Inferior parietal cortex (tissue), 1 donor: ENCODE data around the gene GPR61.

Experiments
- DNase-seq: peaks from one replicate; pipeline ENCODE4 v3.0.0-alpha.2; 2016; ENCODE audit errors: extremely low spot score

The GPR61 gene

DNA sequence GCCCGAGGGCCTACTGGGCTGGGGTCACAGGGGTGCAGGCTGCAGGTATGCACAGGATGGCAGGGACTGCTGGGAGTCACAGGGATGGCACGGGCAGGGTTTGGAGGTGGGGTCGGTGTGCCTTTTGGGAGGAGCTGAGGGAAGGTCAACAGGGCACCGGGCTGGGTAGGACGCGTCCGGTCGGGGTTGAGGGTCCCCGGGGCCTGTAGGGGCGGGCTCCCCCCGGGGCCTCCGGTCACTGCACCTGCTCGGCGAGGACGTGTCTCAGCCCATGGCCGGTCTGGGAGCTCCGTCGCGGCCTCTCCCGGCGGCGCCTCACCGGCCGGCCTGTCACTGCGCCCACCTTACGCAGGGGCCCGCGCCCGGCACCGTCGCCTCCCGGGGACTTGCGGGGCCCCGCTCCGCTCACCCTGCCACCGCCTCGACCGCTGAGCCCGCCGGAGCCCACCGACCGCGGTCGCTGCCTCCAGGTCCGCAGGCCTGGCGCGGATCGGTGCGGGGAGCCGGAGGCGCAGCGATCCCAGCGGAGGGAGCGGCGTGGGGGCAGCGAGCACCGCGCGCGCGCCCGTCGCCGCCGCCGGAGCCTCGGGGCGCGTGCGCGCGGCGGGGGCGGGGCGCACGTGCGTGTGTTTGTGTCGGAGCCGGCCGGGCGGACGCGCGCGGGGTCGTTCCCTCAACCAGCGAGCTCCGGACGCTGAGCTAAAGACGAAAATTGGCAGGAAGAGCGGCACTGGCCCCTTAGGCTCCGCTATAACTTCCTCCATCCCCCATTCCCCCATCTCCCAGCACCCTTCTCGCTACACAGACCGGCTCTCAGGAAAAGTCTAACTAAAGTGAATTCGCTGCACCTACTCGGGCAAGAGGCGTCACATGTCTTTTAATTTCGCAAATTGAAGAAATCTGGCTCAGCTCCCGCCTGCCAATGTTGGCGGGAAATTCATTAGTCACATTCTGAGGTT is 30.2 kb upstream of the GPR61 start, which contains the start of gene AMIGO1:
AMIGO1 (minus strand) TSS at position 552 of the 959 bp plus-strand sequence. CDS start 815 bp downstream, outside the sequence.
- no peak for DNase-seq

DNA sequence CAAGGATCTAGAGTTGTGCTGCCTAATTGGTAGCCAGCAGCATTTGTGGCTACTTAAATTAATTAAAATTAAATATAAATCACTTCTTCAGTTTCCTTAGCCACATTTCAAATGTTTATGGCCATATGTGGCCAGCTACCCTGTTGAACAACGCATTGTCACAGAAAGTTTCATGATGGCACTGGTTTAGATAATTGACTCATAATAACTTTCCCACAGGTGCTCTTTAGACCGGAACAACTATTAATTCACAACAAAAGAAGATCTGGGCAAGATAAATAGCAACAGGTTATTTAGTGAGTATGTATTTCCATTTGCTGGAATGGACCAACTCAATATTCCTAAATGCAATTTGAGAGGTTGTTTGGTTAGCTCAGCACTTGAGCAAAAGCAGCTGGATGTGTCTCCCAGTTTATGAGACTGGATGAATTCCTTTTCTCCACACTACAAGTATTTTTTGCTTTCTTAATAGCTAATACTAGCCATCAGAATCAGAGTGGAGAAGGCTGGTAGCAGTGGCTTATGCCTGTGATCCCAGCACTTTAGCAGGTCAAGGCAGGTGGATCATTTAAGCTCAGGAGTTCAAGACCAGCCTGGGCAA is 26.5 kb upstream of the GPR61 start:
- no peak for DNase-seq

DNA sequence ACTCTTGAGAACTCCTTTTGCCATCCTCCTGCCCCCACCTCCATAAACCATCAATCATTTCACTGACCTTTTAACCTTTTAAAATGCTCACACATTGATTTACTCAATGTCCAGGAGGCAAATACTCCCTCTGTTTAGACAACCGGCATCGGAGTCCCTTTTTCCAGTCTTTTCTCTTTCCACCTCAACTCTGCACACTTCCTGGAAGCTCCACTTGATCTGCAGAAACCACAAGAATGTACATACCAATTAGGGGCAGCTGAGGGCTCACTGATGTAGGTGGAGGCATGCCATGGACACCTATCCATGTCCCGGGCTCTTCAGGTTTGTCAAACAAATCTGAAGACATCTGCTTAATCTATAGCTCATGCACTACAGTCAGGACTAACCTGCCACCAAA is 24.8 kb upstream of the GPR61 start:
- no peak for DNase-seq

DNA sequence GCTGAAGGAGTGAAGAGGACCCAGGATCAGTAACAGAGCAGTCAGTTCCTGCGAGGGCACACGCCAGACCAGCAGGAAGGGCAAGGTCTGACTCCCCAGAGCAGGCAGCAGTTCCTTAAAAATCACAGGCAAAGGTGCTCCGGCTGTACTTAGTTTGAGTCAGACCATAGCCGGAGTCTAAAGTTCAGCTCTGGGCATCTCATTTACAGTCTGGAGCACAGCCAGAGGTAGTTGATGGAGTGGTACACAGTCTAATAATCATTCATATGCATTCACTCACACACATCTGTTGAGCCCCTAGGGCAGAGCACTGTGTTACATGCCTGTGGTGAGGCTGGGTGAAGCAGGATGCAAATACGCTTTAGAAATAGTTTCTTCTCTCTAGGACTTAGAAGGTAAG is 22.8 kb upstream of the GPR61 start:
- no peak for DNase-seq

DNA sequence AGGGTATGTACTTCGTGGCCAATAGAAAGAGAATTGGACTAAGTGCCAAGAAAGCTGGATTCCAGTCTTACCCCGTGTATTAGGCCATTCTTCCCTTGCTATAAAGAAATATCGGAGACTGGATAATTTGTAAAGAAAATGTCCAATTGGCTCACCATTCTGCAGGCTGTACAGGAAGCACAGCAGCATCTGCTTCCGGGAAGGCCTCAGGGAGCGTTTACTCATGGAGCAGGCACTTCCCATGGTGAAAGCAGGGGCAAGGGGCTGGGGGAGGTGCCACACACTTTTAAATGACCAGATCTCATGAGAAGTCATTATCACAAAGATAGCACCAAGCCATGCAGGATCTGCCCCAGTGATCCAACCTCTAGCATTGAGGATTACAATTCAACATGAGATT is 22.3 kb upstream of the GPR61 start:
- no peak for DNase-seq

DNA sequence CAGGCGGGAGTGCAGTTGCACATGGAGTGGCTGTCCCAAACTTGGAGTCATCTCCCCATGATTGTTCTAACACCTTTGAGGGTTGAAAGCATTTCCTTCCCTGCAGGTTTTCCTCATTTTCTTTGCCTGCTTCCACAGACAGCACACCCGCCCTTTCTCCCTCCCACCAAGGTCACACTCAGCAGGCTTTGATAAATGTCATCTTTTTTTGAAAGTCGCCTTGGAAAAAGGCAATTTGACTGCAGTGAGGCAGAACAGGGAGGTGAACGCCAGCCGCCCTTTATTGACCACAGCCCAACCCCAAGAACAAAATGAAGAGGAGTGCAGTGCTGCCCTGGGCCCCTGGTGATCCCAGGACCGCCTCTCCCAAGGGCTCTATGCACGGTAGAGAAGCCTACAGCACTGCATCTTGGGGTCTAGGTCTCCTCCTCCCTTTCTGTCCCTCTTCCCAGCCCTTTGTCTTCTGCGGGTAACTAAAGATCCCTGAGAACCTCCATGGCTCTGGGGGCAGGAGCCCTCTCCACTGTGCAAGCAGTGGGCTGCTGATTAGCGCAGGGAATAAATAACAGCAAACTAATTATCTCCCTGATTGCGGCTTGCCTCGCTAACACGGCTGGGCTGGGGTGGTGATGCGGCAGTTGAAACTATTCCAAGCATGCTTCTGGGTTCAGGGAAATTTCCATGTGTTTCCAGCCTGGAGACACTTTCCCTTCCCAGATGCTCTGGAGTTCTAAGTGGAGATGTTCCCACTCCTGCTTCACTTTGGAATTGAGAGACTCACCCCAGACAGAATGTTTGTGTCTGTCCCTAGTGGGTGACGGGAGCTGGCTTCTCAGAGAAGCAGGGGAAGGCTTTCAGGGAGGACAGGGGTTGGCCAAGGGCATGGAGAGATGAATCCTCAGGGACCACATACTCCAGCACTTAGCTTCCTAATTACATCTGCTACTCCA is 18.4 kb upstream of the GPR61 start:
- no peak for DNase-seq

DNA sequence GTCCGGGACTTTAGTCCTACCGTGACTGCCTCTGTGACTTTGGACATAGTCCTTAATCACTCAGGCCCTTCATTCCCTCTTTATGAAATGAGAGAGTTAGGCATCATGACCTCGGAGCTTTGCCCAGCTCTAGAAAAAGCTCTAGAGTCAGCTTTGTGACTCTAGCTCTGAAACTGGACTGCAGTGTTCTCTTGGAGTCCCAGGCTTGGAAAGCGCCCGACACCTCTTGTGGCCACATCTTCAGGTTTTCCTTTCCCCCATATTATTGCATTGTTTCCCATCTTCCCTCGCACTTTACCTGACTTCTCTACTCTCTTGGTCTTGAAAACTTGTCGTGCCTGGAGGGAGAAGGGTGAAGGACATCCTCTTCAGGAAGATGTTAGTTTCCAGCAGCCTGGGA is 17.6 kb upstream of the GPR61 start:
- no peak for DNase-seq

DNA sequence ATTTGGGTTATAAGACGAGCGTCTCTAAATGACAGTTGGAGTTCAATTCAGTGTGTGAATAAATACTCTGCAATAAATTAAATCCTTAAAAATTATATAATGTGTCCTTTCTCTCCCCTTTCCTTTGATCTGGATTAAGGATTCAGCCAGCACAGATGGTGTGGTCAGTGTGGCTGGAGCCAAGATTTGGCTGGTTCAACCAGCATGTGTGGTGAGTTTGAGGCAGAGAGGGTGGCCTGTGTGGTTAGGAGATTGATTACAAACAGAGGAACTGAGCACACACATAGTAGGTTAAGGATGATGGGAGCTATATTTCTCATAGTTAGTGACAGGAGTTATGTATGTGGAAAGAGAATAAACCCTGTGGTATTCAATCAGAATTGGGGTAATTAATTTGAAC is 16.0 kb upstream of the GPR61 start:
- DNase-seq: no peak

DNA sequence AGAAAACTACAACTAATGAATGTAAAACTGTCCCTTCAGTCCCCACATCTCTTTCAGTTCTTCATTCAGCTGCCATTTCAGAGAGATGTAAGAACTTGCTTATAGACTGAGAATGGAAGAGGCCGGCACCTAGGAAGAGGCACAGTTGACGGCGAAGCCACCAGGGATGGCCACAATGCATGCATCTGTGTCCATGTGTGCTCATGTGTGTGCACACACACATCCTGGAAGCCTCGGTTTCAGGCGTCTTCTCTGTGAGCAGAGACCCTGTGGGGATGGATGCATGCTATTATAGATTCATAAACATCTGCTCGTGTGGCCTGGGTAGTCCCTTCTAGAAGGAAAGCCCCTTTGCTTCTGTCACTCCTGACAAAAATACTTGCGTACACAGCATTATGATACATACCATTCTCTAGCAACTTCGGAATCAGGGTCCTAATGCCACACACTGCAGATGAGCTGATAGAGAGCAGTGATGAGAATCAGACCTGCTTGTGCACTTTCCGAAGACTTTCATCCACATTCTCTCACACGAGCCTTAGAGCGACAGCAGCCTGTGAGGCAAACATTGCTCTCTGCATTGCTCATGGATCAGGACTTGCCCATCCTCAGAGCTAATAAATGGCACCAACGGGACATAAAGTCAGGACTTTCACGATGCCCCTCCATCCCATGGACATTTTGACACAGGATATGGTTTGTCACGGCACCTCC is 12.4 kb upstream of the GPR61 start:
- DNase-seq: no peak

DNA sequence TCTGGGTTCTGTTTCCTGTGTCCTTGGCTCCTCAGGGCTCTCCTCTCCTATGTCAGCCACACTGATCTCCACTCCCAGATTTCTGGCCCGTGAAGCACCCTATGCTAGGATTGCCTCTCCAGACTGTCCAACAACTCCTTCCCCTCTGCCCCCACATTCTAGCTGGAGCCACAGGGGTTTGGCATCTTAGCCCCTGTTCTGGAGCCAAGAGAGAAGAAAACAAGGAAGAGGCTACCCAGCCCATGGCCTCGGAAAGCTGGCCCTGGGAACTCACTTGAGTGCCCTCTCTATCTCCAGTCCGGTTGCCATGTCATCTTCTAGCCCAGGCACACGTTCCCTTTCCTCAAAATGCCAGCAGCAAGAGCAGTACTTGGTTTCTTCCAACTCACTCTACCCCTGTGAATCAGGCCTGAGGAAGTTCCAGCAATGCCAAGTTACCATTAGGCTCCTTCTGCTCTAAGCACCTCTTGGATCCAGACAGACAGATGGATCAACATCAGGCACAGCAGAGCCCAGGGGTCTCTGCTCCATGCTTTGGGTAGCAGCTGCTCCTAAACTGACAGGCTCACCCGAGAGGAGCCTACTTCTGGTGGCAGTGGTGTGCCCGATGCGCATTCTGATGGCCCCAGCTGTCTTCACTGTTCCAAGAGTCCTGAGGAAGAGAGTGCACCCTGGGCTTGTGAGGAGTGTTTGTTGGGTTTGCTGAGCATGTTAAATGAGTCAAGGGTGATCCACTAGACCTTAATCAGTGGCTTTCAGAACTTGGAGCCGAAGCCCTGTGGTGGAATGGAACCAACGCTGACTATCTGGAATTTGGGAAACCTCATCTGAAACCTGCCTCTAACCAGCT is 11.6 kb upstream of the GPR61 start:
- no peak for DNase-seq

DNA sequence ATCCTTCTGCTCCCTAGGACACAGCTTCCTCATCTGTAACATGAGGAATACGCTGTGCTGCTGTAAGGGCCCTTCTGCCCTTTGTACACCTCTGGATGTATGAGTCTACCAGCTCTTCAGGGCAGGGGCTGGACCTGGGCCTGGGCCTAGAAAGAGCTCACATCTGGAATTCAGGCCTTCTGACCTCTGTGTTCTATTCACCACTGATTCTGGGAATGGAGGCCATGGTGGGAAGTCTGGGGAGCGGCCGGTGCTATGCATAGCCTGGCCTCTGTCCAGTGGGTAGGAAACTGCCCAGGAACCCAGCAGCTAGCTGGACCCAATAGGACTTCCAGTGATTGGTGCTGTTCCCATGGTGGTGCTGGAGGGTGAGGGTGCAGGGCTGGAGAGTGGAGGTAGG is 11.0 kb upstream of the GPR61 start:
- DNase-seq: no peak

DNA sequence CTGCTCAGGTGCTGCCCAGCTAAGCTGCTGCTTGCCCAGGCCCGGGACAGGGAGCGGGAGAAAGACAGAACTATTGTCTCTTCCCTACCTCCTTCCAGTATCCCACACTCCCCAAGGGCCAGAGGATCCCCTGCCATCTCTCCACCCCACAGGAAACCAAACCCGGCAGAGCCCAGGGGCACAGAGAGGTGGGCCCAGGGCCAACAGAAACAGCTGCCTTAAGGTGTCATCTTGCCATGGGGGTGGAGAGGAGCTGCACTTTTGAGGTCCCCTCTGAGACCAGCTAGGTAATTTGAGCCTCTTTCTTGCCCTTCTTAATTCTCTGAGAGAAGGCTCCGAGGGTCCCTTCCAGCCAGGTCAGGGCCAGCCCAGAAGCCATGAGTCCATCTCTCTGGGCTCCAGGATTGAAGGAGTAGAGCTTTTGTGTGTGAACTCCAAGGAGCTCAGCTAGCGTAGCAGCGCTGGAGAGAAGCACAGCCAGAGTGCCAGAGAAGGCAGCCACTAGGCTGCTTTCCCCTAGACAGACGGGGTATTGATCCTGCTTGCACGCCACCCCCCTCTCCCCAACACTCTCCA is 9.7 kb upstream of the GPR61 start:
- no peak for DNase-seq

DNA sequence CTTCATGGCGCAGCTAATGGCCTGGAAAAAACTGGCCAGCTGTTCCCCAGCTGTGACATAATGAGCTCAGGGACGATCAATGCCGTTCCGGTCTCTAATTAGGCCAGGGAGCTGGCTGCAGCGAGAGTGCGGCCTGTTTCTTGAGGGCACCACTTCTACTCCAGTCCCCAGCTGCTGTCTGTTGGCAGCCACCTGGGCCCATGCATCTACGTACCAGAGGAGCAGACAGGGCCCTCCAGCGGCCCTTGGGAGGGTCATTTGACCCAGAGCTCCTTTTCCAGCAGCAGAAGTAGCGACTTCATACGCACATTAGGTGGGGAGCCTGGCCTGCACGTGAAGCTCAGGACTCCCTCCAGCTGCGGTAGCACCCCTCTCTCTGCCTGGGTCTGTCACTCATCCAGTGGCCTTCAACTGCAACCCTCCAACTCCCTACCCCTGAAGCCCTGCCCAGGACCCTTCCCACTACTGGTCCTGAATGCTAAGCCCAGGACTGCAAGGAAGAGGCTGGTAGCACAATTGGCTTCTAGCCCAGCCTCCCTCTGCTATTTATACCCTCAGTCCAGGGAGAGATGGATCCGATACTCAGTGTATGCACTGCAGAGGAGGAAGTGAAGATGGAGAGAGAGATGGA is 9.1 kb upstream of the GPR61 start:
- no peak for DNase-seq

DNA sequence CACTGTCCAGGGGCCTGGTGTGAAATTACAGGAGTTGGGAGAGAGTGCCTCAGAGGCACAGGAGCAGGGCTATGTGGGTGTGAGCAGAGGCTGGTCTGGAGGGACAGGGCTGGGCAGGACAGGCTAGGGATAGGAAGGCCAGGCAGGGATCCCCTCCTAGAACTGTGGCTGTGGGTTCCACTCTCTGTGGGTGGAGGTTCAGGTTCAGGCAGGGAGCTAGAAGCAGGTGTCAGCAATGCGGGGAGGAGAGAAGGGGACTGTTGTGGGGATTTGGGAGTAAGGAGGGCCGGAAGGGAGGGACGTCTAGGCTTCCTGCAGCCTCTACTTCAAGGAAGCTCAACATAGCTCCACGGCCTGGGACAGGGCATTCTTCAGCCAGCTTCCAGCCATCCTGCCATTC is 8.3 kb upstream of the GPR61 start:
- no peak for DNase-seq

DNA sequence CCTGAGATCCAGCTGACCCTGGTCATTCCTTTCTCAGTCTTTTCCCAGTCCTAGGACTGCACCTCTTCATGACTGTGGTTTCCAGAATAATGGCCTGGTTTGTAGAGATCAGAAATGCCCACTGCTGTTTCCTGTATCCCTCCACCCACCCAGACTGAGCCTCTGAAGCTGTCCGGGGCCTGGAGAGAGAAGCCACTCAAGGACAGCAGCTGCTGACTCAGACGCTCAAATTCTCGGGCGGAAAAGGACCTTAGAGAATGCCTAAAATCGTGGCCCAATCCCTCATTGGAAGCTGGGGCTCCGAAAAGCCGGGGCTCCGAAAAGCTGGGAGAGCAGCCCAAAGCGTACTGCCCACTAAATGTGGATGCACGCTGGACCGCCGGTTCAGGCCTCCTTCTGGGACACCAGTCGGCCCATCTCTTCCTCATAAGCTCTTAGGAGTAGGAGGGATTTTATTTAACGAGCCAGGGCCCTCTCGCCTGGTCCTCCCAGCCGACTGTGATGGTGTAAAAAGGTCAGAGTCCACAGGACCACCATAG is 7.8 kb upstream of the GPR61 start:
- no peak for DNase-seq

DNA sequence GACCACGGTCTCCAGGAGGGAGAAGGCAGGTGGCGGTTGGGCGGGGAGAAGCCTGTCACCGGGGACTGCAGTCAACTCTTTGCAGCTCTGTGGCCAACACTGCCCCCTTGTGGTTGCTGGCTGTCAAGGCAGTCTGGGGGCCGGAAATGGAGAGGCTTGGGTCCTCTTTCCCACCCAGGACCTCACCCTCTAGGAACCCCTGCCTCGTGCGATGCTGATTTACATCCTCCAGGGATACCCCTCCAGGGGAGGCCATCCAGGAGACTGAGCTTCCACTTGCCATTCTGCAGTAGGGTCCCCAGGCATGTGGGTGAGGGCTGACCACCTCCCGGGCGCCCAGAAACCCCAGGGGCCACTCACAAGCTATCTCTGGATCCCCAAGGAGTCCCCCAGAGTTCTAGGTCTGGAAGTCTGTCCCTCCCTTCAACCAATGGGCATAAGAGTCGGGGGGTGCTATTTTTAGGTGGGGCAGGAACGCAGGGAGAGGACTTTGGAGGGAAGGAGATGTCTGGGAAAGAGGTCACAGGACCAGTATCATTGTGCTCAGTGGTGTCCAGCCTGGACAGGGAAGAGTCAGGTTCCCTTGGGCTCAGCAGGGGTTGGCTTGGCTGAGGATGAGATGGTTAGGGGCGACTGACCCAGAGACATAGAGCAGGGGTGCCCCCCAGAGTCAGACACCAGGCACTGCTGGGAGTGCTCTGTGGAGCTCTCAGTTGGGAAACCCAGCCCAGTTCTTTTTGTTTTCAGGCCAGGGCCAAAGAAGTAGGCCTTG is 7.1 kb upstream of the GPR61 start:
- DNase-seq: peak; percentile 92

DNA sequence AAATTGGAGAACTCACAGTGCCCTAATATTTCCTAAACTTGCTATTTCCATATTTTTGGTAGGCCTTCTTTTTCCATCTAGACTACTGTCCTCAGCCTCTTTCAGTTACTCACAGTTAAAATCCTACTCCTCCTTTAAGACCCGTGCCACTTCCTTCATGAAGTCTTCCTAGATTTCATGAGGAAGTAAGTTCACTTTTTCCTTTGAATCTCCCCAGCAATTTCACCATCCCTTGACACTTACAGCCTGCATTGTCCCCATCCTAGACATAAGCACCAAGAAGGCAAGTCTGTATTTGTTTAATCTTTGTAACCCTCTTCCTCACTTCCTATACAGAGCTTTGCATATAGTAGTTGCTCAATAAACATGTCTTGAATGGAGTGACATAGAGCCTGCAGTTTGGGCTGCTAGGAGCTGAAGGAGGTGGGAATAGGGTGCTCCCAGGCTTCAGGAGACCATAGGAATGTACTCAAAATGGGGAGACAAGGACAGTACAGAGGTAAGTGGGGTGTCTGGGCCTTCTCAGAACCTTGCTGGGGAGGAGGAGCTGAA is 5.3 kb upstream of the GPR61 start:
- DNase-seq: no peak

DNA sequence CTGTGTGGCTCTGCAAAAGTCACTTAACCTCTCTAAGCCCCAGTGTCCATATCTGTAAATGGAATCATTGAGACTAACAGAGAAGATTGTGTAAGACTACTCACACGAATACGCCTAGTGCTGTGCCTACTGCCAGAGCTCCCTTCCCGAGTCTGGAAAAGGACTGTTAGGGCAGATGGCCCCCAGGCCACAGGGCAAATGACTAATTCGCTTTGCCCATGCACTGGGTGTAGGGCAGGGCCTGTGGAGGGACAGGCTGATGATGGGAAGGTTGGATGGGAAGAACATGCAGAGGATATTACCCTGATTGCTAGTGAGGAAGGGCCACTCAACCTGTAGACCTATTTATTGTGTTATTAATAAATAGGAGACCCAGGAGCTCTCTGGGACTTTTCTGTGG is 4.2 kb upstream of the GPR61 start:
- no peak for DNase-seq
